NT2/D1 (cell line): Measurements from ENCODE around the gene FMNL2.

Experiments used
- DNase-seq: peaks from one replicate; pipeline ENCODE4 v3.0.0-alpha.2; 2011; ENCODE audit warnings: low read depth, low spot score
- H3K27me3 ChIP-seq: 2 replicates; pipeline ENCODE4 v1.6.0; 2011; ENCODE audit warnings: mild to moderate bottlenecking; ENCODE audit not compliant: insufficient read length, insufficient read depth
- H3K36me3 ChIP-seq: 2 replicates; pipeline ENCODE4 v1.6.1; 2011; ENCODE audit warnings: mild to moderate bottlenecking, low read length, mixed read lengths; ENCODE audit not compliant: insufficient read depth, insufficient read length
- H3K4me1 ChIP-seq: 2 replicates; pipeline ENCODE4 v1.5.1; 2011; ENCODE audit not compliant: insufficient read depth, insufficient read length
- H3K4me3 ChIP-seq: 2 replicates; pipeline ENCODE4 v1.5.1; 2011; ENCODE audit warnings: low read depth; ENCODE audit not compliant: insufficient read length
- H3K9ac ChIP-seq: 2 replicates; pipeline ENCODE4 v1.6.0; 2011; ENCODE audit warnings: low read depth; ENCODE audit not compliant: insufficient read length
- H3K9me3 ChIP-seq: 2 replicates; pipeline ENCODE4 v1.5.1; 2011; ENCODE audit warnings: mild to moderate bottlenecking, low read length; ENCODE audit not compliant: insufficient read depth
- SUZ12 ChIP-seq: IDR thresholded peaks from 2 replicates; pipeline ENCODE4 v1.6.1; 2011; ENCODE audit not compliant: insufficient read length, insufficient read depth; ENCODE audit errors: extremely low read depth
- YY1 ChIP-seq: IDR thresholded peaks from 2 replicates; pipeline ENCODE4 v1.6.1; 2011; ENCODE audit not compliant: insufficient read length, insufficient read depth
- ZNF274 ChIP-seq: IDR thresholded peaks from 2 replicates; pipeline ENCODE4 v1.6.1; 2011; ENCODE audit warnings: mild to moderate bottlenecking, low read depth, low read length

The FMNL2 gene

DNA sequence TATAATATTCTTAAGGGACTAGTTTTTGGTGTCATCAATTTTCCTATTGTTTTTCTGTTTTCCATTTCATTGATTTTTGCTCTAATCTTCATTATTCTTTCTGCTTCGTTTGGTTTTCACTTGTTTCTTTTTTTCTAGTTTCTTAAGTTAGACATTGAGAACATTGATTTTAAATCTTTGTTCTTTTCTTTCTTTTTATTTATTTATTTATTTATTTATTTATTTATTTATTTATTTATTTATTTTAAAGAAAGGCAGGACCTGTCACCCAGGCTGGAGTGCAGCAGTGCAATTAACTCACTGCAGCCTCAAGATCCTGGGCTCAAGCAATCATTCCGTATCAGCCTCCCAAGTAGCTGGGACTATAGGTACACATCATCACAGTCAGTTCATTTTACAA, 7.0 kb upstream of the FMNL2 start:
- no peak for DNase-seq
- no peak overlapping the region for H3K9ac ChIP-seq
- no peaks in the 10 kb centered on the region for H3K9me3 ChIP-seq
- no peak for TF ChIP-seq SUZ12
- TF ChIP-seq ZNF274: no peak
- TF ChIP-seq YY1: no peak
- no peaks in the 10 kb centered on the region for H3K4me1 ChIP-seq
- H3K36me3 ChIP-seq: no peaks in the 10 kb centered on the region
- H3K27me3 ChIP-seq: no peaks in the 10 kb centered on the region
- no peak overlapping the region for H3K4me3 ChIP-seq

DNA sequence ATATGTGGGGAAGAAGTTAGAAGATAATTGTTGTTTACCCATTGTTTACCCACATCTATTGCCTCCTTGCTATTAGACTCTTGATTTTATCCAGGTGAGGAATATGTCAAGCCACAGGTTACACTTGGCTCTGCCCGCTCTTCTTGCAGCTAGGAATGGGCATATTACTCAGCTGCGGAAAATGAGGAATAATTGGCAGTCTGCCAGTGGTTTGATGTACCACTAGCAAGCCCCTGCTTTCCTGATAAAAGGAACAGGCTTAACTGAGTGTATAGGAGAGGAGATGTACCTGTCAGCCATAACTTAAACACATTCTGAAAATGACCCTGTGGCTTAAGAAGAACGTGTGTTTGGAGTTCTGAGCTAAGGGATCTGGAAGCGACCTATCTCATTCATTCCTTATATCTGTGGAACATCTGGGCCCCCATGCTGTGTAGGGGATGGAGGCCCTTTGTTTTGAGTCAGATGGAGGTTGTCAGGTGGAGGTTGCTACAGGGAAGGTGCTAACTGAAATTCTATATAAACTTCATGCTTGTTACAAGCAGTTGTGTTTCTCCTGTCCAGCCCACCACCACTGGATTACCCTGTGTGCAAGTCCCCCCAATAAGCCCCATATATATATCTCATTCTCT, 4.6 kb upstream of the FMNL2 start:
- Histone ChIP-seq H3K36me3 (no peaks in the 10 kb centered on the region), H3K4me3 (no peak overlapping the region), H3K4me1 (no peaks in the 10 kb centered on the region), H3K27me3 (peaks cover 11% of the 10 kb centered on the region), H3K9me3 (no peaks in the 10 kb centered on the region), H3K9ac (no peak overlapping the region)
- TF ChIP-seq ZNF274 (no peak), SUZ12 (no peak)
- DNase-seq: no peak

- Histone ChIP-seq H3K4me3 (peak overlapping the region; percentile 29), H3K9me3 (no peaks in the 10 kb centered on the region), H3K36me3 (no peaks in the 10 kb centered on the region), H3K27me3 (peaks cover 11% of the 10 kb centered on the region), H3K4me1 (no peaks in the 10 kb centered on the region), H3K9ac (peak overlapping the region; percentile 62)
- no peak for DNase-seq
- no peak for TF ChIP-seq YY1
These were observed 316 bp upstream of the FMNL2 start for GRCh38 chr2:152334701-152335015.

DNA sequence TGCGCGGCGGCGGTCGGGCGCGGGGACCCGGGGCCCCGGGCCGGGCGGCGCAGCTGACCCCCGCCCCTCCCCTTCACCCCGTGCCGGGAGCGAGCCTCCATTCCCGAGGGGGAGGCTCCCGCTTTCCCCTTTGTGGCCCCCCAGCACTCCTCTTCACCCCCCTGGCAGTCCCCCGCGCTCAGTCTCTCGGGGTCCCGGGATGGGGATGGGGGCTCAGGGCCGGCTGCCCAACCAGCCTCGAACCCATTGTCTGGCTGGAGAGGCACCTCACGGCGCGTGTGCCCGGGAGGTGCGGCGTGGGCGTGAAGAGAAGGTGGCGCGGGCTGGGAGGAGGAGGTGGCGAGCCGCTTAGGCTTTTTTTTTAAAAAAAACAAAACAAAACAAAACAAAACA, 748 bp downstream of the FMNL2 start:
- Histone ChIP-seq H3K4me1 (no peaks in the 10 kb centered on the region), H3K9me3 (no peaks in the 10 kb centered on the region), H3K36me3 (no peaks in the 10 kb centered on the region), H3K4me3 (peak overlapping the region; percentile 84), H3K9ac (peak overlapping the region; percentile 93), H3K27me3 (peaks cover 11% of the 10 kb centered on the region)
- TF ChIP-seq SUZ12 (no peak), ZNF274 (no peak), YY1 (no peak)
- DNase-seq: no peak

DNA sequence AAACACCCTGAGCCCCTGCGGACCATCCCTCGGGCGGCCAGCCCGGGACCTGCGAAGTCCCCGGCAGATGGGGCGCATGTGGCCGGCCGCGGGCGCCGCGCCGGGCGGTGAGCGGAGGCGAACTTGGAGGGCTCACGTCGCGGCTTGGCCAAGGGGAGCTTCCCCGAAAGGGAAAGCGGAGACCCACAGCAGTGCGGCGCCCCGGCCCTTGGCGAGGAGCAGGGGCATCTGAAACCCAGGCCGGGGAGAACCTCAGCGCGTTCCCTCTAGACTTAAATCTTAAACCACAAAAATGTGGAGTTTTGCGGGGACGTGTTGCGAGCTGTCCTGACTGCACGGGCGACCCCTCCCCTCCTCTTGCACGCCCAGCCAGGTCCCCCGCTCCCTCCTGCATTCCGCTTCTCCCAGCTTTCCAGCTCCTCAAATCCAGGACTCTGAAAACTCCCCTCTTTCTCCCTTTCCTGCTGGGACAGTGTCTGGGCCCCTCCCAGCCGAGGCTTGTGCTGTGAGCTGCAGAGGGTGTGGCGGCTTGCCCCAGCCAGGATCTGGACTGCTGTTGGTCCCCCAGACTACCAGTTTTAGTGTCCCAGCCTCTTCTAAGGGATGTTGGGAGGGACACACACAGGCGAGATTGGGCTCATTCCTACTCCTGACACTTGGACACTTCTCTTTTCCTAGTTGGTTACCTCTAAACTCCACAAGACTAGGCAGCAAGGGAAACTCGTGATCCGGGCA, 1.3 kb downstream of the FMNL2 start:
- peak overlapping the region; percentile 84 for H3K4me3 ChIP-seq
- H3K36me3 ChIP-seq: no peaks in the 10 kb centered on the region
- H3K9me3 ChIP-seq: no peaks in the 10 kb centered on the region
- no peak for DNase-seq
- no peaks in the 10 kb centered on the region for H3K4me1 ChIP-seq
- H3K9ac ChIP-seq: peak overlapping the region; percentile 93
- peaks cover 11% of the 10 kb centered on the region for H3K27me3 ChIP-seq
- TF ChIP-seq ZNF274 (no peak), YY1 (no peak), SUZ12 (no peak)

GRCh38 chr2:152336854-152337510, 2.0 kb downstream of the FMNL2 start:
- H3K9ac ChIP-seq: peak overlapping the region; percentile 93
- H3K4me3 ChIP-seq: peak overlapping the region; percentile 84
- H3K4me1 ChIP-seq: no peaks in the 10 kb centered on the region
- H3K9me3 ChIP-seq: no peaks in the 10 kb centered on the region
- no peak for DNase-seq
- no peaks in the 10 kb centered on the region for H3K36me3 ChIP-seq
- peaks cover 11% of the 10 kb centered on the region for H3K27me3 ChIP-seq
- TF ChIP-seq YY1 (no peak), SUZ12 (no peak), ZNF274 (no peak)

- TF ChIP-seq ZNF274: no peak
- TF ChIP-seq SUZ12: no peak
- TF ChIP-seq YY1: no peak
- H3K27me3 ChIP-seq: peaks cover 11% of the 10 kb centered on the region
- H3K9ac ChIP-seq: no peak overlapping the region
- no peaks in the 10 kb centered on the region for H3K4me1 ChIP-seq
- peak overlapping the region; percentile 84 for H3K4me3 ChIP-seq
- H3K9me3 ChIP-seq: no peaks in the 10 kb centered on the region
- DNase-seq: no peak
- H3K36me3 ChIP-seq: no peaks in the 10 kb centered on the region
These were observed 2.5 kb downstream of the FMNL2 start for GRCh38 chr2:152337511-152337903.
